ENCODE data around the gene RAG1. TPM values are rescaled to one million over a fixed set of nuclear protein-coding genes. Genes with fewer than 3 reads are reported as not detected.

Gene RAG1
- polyA plus RNA-seq, 1 donor from 2014 or later, result 0.06 TPM

DNA sequence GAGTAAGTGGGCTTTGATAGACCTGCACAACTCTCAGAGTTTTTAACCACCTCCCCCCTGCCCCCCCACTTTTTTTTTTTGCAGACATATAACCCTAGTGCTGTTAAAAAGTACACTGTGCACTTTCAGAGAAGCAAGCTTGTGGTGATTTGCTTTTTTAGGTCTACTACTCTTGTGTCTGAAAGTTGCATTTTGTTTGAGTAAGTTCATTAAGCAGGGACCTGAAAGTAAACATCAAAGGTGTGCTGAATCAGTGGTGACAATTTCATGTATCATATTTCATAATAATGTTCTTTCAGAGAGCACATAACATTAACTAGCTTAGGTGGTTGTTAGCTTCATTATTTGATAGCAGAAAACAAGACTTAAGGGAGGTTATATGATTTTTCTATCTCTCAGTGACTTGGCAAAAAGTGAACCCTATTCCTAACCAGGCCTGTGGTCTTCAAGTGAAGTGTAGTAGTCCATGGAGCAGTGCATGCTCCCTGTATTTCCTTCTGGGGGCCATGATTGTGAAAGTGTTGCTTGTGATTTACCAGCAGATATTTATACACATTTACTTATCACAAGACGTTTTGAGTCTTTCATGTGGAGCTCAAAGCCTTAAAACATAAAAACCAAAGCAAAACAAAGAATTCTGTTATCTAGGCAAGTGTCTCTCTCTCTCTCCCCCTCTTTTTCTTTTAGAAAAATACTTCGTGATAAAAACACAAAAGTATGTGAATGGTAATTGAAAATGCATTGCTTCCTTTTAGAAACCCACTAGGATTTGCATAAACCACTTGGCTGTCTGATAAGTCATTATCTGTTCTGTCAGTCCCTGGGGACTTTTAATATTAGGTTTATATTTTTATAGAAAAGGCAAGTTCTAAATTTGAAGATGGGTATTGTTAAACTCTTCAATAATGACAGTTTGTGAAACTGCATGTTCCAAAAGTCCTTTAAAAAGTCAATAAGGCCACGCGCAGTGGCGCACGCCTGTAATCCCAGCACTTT is 37.7 kb downstream of the RAG1 start:
- H3K9me3 Mint-ChIP-seq, result no peaks in the 10 kb centered on the region
- no peaks in the 10 kb centered on the region for H3K4me1 Mint-ChIP-seq
- H3K27me3 Mint-ChIP-seq, result peaks cover 26% of the 10 kb centered on the region
- H3K4me3 Mint-ChIP-seq, result no peak overlapping the region
- H3K36me3 Mint-ChIP-seq, result no peaks in the 10 kb centered on the region
- H3K27ac Mint-ChIP-seq, result no peak overlapping the region

DNA sequence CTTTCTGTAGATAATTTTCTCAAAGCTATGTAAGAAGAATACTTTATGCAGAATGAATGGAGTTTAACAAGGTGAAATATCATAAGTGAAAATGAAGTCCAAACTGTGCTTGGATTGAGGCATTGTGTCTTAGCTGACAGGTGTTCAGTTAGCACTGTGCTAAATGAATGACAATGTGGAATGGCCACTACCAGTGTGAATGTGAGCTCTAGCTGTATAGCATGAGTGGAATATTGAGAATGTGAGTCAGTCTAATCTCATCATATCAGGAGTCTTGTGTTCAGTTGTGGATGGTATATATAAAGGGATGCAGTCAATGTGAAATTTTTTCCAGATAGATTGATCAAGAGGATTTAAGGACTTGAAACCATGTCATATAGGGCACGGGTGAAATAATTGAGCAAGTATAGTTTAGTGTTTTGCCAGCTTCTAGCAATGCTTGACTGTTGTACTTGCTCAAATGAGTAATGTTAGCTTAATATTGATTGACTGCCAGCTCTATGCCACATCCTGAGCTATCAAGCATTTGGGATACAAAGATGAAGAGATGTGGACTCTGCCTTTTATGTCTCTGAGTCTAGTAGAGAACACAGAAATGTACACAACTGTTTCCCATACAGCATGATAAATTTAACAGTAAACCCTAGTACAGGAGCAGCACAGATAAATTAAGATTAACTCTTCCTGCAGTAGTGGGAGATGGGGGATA is 40.8 kb downstream of the RAG1 start:
- H3K4me3 Mint-ChIP-seq, result no peak overlapping the region
- no peaks in the 10 kb centered on the region for H3K4me1 Mint-ChIP-seq
- no peaks in the 10 kb centered on the region for H3K9me3 Mint-ChIP-seq
- H3K27me3 Mint-ChIP-seq, result peaks cover 24% of the 10 kb centered on the region
- no peaks in the 10 kb centered on the region for H3K36me3 Mint-ChIP-seq
- no peak overlapping the region for H3K27ac Mint-ChIP-seq

DNA sequence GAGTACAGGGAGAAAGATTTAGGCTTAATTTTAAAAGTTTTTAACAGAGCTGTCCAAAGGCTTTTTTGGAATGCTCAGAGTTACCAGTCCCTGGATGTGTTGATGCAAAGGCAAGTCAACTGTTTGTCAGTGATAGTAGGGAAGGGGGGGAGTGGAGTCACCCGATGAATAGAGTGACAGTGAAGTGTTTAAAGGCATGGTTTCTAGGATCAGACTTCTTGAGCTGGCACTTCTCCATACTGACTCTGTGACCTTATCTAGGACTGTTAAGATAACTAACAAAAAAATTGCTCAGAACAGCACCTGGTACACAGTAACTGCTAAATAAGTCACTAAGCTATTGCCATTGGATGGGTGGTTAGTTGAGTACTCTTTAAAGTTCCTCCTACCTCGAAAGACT is 41.6 kb downstream of the RAG1 start:
- Mint-ChIP-seq H3K27ac (no peak overlapping the region), H3K4me3 (no peak overlapping the region), H3K9me3 (no peaks in the 10 kb centered on the region), H3K36me3 (no peaks in the 10 kb centered on the region), H3K27me3 (peaks cover 18% of the 10 kb centered on the region), H3K4me1 (no peaks in the 10 kb centered on the region)

- peaks cover 20% of the 10 kb centered on the region for H3K27me3 Mint-ChIP-seq
- H3K9me3 Mint-ChIP-seq, result no peaks in the 10 kb centered on the region
- peaks cover 3 to 7% (median 4%) of the 10 kb centered on the region in 3 donors for H3K4me1 Mint-ChIP-seq
- H3K27ac Mint-ChIP-seq, result no peak overlapping the region
- no peak overlapping the region for H3K4me3 Mint-ChIP-seq
- H3K36me3 Mint-ChIP-seq, result no peaks in the 10 kb centered on the region
These were observed 48.0 kb downstream of the RAG1 start for GRCh38 chr11:36615826-36616225.

DNA sequence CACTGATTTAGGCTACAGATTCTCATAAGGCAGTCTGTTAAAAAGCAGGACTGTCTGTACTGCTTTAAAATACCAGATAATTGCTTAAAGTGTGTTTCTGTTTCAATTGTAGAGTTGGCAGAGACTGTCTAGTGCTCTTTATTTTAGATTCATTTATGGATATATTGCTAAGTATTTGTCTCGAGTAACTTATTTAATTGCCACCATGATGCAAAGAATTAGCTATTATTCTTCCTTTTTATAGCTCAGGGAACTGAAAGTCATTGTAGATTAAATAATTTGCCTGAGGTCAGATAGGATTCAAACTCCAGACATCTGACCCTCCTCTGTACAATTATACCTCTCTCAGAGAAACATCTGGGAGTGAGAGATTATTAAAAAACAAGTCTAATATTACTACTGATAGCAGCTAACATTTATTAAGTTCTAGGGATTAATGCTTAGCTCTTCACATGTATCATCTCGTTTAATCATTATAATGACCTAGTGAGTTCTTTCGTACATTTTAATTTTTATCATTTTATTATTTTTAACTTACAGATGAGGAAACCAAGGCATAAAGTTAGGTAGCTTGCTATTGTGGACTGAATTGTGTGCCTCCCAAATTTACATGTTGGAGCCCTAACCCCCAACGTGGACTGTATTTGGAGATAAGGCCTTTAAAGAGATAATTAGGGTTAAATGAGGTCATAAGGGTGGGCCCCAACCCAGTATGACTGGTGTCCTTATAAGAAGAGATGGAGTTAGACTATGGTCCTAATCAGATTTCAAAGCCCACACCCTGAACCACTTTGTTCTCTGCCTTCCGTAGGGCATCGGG is 49.9 kb downstream of the RAG1 start:
- Mint-ChIP-seq H3K4me3 (peak overlapping the region in 1 of 4 donors; percentile 19), H3K36me3 (no peaks in the 10 kb centered on the region), H3K27ac (no peak overlapping the region), H3K4me1 (peaks cover 3 to 7% (median 4%) of the 10 kb centered on the region in 3 donors), H3K27me3 (peaks cover 19% of the 10 kb centered on the region), H3K9me3 (no peaks in the 10 kb centered on the region)

DNA sequence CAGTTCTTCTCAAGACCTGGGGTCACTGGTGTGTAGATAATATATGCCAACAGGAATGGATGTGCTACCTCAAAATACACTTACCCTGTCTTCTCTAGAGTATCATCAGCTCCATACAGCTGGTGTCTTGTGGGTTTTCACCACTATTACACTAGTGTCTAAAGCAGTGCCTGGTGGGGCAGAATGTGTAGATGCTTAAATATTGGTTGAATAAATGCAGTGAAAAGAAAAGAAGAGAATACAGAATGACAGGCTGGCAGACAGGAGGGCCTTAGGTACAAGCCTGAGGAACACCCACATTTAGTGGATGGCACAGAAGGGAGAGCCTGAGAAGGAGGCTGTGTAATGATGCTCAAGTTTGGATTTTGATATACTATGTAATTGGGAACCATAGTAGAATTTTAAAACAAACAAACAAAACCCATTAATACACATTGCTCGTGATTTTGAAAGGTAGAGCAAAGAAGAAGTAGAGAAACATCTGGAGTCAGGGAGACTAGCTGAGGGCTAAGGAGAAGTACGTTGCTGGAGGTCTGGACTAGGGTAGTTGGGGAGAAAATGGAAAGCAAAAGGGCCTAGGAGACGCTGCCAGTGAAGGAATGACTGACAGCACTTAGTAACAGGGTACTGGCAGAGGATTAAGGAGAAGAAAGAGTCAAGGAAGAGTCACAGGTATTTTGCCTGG is 50.7 kb downstream of the RAG1 start:
- Mint-ChIP-seq H3K36me3 (no peaks in the 10 kb centered on the region), H3K4me1 (peaks cover 3 to 7% (median 4%) of the 10 kb centered on the region in 3 donors), H3K4me3 (peak overlapping the region in 2 of 4 donors; percentile 49 to 79), H3K9me3 (no peaks in the 10 kb centered on the region), H3K27me3 (peaks cover 18% of the 10 kb centered on the region), H3K27ac (no peak overlapping the region)

GRCh38 chr11:36619502-36619901 is 51.7 kb downstream of the RAG1 start:
- Mint-ChIP-seq H3K27ac (no peak overlapping the region), H3K9me3 (no peaks in the 10 kb centered on the region), H3K27me3 (peaks cover 17% of the 10 kb centered on the region), H3K4me1 (peaks cover 3 to 7% (median 4%) of the 10 kb centered on the region in 3 donors), H3K4me3 (no peak overlapping the region), H3K36me3 (no peaks in the 10 kb centered on the region)

DNA sequence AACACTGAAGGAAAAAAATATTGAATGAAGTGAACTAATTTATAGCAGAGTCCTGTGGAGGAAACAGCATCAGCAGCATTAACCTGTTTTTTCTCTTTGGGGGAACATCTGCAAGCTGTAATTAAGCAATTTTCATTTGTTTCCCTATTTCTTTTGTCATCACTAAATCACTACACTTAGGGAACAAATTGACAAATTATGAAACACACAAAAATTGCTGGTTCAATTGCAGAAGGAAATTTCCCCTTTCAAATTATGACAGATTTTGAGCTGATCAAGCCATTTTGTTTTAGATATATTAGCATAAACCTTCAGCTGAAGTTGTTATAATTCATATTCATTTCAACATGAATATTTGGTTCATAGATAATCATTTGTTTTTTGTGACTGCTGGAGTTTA is 52.4 kb downstream of the RAG1 start:
- Mint-ChIP-seq H3K27ac (no peak overlapping the region), H3K9me3 (no peaks in the 10 kb centered on the region), H3K27me3 (peaks cover 17% of the 10 kb centered on the region), H3K36me3 (no peaks in the 10 kb centered on the region), H3K4me1 (peaks cover 3 to 7% (median 4%) of the 10 kb centered on the region in 3 donors), H3K4me3 (no peak overlapping the region)

DNA sequence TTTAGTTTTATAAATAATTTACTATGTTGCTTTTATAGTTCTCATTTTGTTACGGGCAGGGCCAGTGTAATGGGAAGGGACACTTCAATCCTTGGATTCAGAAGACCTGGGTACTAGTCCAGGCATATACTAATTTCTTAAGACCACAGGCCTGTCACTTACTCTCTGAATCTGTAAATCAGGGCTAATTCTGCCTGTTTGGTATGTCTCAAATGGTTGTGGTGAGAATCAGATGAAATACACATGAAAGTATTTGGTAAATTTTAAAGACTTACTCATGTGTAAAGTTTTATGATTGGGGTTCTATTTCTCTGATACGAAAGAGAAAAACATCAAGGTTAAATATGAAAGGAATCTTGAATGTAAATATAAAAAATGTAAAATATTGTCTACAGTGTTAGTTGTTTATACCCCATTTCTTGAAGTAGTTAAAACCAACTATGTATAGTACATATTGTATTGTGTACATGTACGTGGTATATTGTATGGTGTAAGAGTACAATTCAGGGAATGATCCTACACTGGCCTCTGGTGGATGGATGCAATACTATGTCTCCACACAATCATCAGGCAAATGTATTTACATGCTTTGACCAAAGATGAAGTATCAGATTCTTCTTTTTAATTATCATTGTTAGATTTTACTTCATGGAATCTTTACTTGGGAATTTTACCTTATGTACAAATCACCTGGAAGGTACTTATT is 54.8 kb downstream of the RAG1 start:
- Mint-ChIP-seq H3K9me3 (no peaks in the 10 kb centered on the region), H3K27me3 (peaks cover 20% of the 10 kb centered on the region), H3K4me1 (peaks cover 3 to 7% (median 4%) of the 10 kb centered on the region in 3 donors), H3K4me3 (no peak overlapping the region), H3K36me3 (no peaks in the 10 kb centered on the region), H3K27ac (no peak overlapping the region)

GRCh38 chr11:36623494-36623893 is 55.7 kb downstream of the RAG1 start:
- Mint-ChIP-seq H3K4me1 (peaks cover 3 to 6% (median 4%) of the 10 kb centered on the region in 3 donors), H3K27ac (no peak overlapping the region), H3K36me3 (no peaks in the 10 kb centered on the region), H3K4me3 (no peak overlapping the region), H3K27me3 (peaks cover 16% of the 10 kb centered on the region), H3K9me3 (no peaks in the 10 kb centered on the region)

- Mint-ChIP-seq H3K27me3 (peaks cover 6% of the 10 kb centered on the region), H3K27ac (peak overlapping the region in 1 of 3 donors; percentile 2), H3K4me3 (no peak overlapping the region), H3K36me3 (no peaks in the 10 kb centered on the region), H3K9me3 (peaks cover 0 to 2% (median 0%) of the 10 kb centered on the region in 3 donors), H3K4me1 (no peaks in the 10 kb centered on the region)
These were observed 59.2 kb downstream of the RAG1 start for GRCh38 chr11:36627006-36627405.

GRCh38 chr11:36627471-36627870 is 59.7 kb downstream of the RAG1 start:
- no peak overlapping the region for H3K4me3 Mint-ChIP-seq
- peaks cover 0 to 2% (median 0%) of the 10 kb centered on the region in 3 donors for H3K9me3 Mint-ChIP-seq
- no peak overlapping the region for H3K27ac Mint-ChIP-seq
- H3K36me3 Mint-ChIP-seq, result no peaks in the 10 kb centered on the region
- no peaks in the 10 kb centered on the region for H3K4me1 Mint-ChIP-seq
- H3K27me3 Mint-ChIP-seq, result peaks cover 4% of the 10 kb centered on the region

GRCh38 chr11:36628141-36628540 is 60.3 kb downstream of the RAG1 start:
- H3K27me3 Mint-ChIP-seq, result peaks cover 4% of the 10 kb centered on the region
- H3K4me3 Mint-ChIP-seq, result no peak overlapping the region
- H3K9me3 Mint-ChIP-seq, result peaks cover 0 to 2% (median 0%) of the 10 kb centered on the region in 3 donors
- H3K36me3 Mint-ChIP-seq, result no peaks in the 10 kb centered on the region
- no peak overlapping the region for H3K27ac Mint-ChIP-seq
- H3K4me1 Mint-ChIP-seq, result no peaks in the 10 kb centered on the region

- Mint-ChIP-seq H3K27me3 (peaks cover 4% of the 10 kb centered on the region), H3K9me3 (peaks cover 0 to 2% (median 0%) of the 10 kb centered on the region in 3 donors), H3K4me3 (no peak overlapping the region), H3K27ac (no peak overlapping the region), H3K4me1 (no peaks in the 10 kb centered on the region), H3K36me3 (peaks cover 1% of the 10 kb centered on the region)
These were observed 61.0 kb downstream of the RAG1 start for GRCh38 chr11:36628765-36629244.
